ENCODE measurements around the gene TSHZ2. TPM values are rescaled to one million over a fixed set of nuclear protein-coding genes. Genes with fewer than 3 reads are reported as not detected.
"Not testable (repeated sequence)": the region's sequence is repeated elsewhere in the genome, so short reads cannot be mapped to it uniquely, and the experiment has no call there.

The TSHZ2 gene
- total RNA-seq, 1 experiment from 2014 or later, result 11.9 TPM

DNA sequence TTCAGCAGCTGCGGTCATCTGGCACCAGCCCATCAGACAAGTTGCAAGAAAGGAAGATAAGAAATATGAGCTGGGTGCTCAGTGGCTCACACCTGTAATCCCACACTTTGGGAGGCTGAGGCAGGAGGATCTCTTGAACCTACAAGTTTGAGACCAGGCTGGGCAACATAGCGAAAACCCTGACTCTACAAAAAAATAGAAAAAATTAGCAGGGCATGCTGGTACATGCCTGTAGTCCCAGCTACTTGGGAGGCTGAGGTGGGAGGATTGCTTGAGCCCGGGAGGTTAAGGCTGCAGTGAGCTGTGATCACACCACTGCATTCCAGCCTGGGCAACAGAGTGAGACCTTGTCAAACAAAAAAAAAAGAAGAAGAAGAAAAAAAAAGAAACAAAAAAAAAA is 564.2 kb downstream of the TSHZ2 start:
- DNase-seq (ENCODE audit: low read depth), result not testable (repeated sequence)

DNA sequence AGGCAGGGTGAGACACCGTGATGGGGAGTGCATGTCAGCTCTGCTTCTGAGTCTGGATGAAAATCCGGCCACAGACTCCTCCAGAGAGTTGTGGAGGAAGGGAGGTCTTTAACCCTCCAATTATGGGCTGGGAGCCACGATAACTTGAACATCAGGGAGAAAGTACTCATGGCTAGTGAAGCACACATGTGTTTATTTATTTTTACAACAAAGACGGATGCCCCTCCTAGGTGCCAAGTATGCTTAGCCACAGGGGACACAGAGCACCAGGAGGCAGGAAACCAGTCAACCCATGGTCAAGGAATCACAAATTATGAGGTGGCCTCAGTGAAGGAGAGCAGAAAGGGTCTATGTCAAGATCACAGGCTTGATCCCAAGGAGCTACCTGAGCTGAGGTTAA is 567.4 kb downstream of the TSHZ2 start:
- peak; percentile 78 for DNase-seq (ENCODE audit: low read depth)
